HepG2 (cell line): ENCODE data around the gene CHIC2. TPM values are rescaled to one million over a fixed set of nuclear protein-coding genes. Genes with fewer than 3 reads are reported as not detected.
A peak's percentile ranks its signal among the peaks of the same experiment; 100 is the strongest.

Experiments
- ATAC-seq: fragments of 200-7000 bp; cut with Tn5 transposase; 3 replicates; pipeline ENCODE4 v1.9.1; 2020; ENCODE audit warnings: mild to moderate bottlenecking, moderate library complexity
- BruUV-seq: library from RNA; stranded (reverse); fragments of 400-500 nt; replicated peaks from 2 replicates; lab custom pipeline; 2021; lab: Mats Ljungman, UMichigan
- CTCF ChIA-PET: fragments of 300-600 bp; formaldehyde crosslinking; extraction: SDS; loops from one replicate; lab custom pipeline; 2021; ENCODE audit warnings: low total read pairs, inconsistent platforms, low intra/inter-chr PET ratio; lab: Yijun Ruan, JAX
- POLR2A ChIA-PET: fragments of 350-600 bp; sonication (Branson Sonifier 250); formaldehyde crosslinking; loops from one replicate; lab custom pipeline; 2020; ENCODE audit warnings: antibody characterized with exemption, inconsistent platforms; lab: Yijun Ruan, JAX
- DNase-seq: peaks from one replicate; pipeline ENCODE4 v3.0.0-alpha.2; 2015; ENCODE audit warnings: low spot score
- FAIRE-seq: peaks from 3 replicates; lab custom pipeline; 2011; peaks lifted over from hg19 to GRCh38; lab: Jason Lieb, UNC
- H2AFZ ChIP-seq: one replicate; pipeline ENCODE4 v1.6.1; 2011; ENCODE audit warnings: low read length, inconsistent platforms
- H3K27ac ChIP-seq: fragments of 300-600 bp; 3 replicates; pipeline ENCODE4 v1.8.0; 2011; ENCODE audit warnings: mixed run types, mild to moderate bottlenecking, mixed read lengths, low read length, inconsistent platforms; ENCODE audit not compliant: insufficient read depth; ENCODE audit errors: extremely low read length
- H3K27me3 ChIP-seq, 2 experiments: fragments of 200-600 bp in 1 of 2; 2 replicates in 1 of 2; 3 replicates in 1 of 2; pipeline versions ENCODE4 v1.6.0 to v1.8.0; 2011; ENCODE audit warnings: low read length in 2 of 2, mild to moderate bottlenecking in 2 of 2, moderate library complexity in 2 of 2, inconsistent platforms in 1 of 2; ENCODE audit not compliant: insufficient read depth in 2 of 2, control insufficient read depth in 1 of 2
- H3K36me3 ChIP-seq, 2 experiments: fragments of 200-600 bp in 1 of 2; replicated peaks in 1 of 2; 2 replicates in 1 of 2; 3 replicates in 1 of 2; pipeline versions ENCODE4 v1.5.1 to v1.8.0; 2011; ENCODE audit warnings: low read length in 2 of 2, inconsistent platforms in 1 of 2; ENCODE audit not compliant: insufficient read depth in 2 of 2, control insufficient read depth in 1 of 2
- H3K4me1 ChIP-seq: 2 replicates; pipeline ENCODE4 v1.5.1; 2012; ENCODE audit warnings: low read length, inconsistent platforms; ENCODE audit not compliant: insufficient read depth
- H3K4me2 ChIP-seq: 2 replicates; pipeline ENCODE4 v1.6.0; 2011; ENCODE audit warnings: low read depth, low read length, inconsistent platforms
- H3K4me3 ChIP-seq, 3 experiments: fragments of 200-600 bp in 1 of 3; sonication (generic), shearing (Covaris generic) in 1 of 3; replicated peaks in 1 of 3; 2 replicates each; pipeline ENCODE4 v1.5.1; 2011 to 2016; ENCODE audit warnings: low read length in 3 of 3, inconsistent platforms in 2 of 3, low read depth in 2 of 3, mild to moderate bottlenecking in 2 of 3, control low read depth in 1 of 3, mixed read lengths in 1 of 3; ENCODE audit not compliant: insufficient read depth in 1 of 3
- H3K79me2 ChIP-seq: one replicate; pipeline ENCODE4 v1.6.1; 2011; ENCODE audit warnings: low read length, inconsistent platforms; ENCODE audit not compliant: insufficient read depth
- H3K9ac ChIP-seq: 2 replicates; pipeline ENCODE4 v1.6.0; 2011; ENCODE audit warnings: mild to moderate bottlenecking, low read depth, low read length, inconsistent platforms; ENCODE audit not compliant: insufficient read depth
- H3K9me3 ChIP-seq: 2 replicates; pipeline ENCODE4 v1.5.1; 2012; ENCODE audit warnings: mild to moderate bottlenecking, low read length
- H4K20me1 ChIP-seq: 2 replicates; pipeline ENCODE4 v1.6.0; 2011; ENCODE audit warnings: inconsistent platforms, mild to moderate bottlenecking, low read length, moderate library complexity; ENCODE audit not compliant: insufficient read depth
- ASH2L ChIP-seq: fragments of 300-600, 200-600 bp; sonication (generic); IDR thresholded peaks from 2 replicates; pipeline ENCODE4 v1.7.0; 2017; ENCODE audit warnings: low read depth, mild to moderate bottlenecking, moderate library complexity, mixed read lengths, low read length; ENCODE audit not compliant: insufficient read length
- BCL6 ChIP-seq: IDR thresholded peaks from 2 replicates; pipeline ENCODE4 v1.6.1; 2016; ENCODE audit warnings: missing genetic modification reagents, missing compliant biosample characterization
- CSRNP2 ChIP-seq: sonication (generic); formaldehyde crosslinking; conservative IDR thresholded peaks from 2 replicates; pipeline ENCODE4 v1.8.0; 2022; ENCODE audit warnings: low read depth, missing genetic modification reagents
- FOXA3 ChIP-seq: IDR thresholded peaks from 2 replicates; pipeline ENCODE4 v1.6.1; 2016; ENCODE audit warnings: missing genetic modification reagents, missing compliant biosample characterization
- GFI1 ChIP-seq: sonication (generic); formaldehyde crosslinking; IDR thresholded peaks from 2 replicates; pipeline ENCODE4 v1.5.0; 2020; ENCODE audit warnings: missing genetic modification reagents, mild to moderate bottlenecking, borderline replicate concordance
- GZF1 ChIP-seq: sonication (generic); formaldehyde crosslinking; IDR thresholded peaks from 2 replicates; pipeline ENCODE4 v1.5.1; 2020; ENCODE audit warnings: mild to moderate bottlenecking, missing genetic modification reagents
- HHEX ChIP-seq: IDR thresholded peaks from 2 replicates; pipeline ENCODE4 v1.6.1; 2016; ENCODE audit warnings: control low read depth
- IRF1 ChIP-seq: sonication (generic); formaldehyde crosslinking; IDR thresholded peaks from 2 replicates; pipeline ENCODE4 v1.4.0; 2020; ENCODE audit warnings: low read depth, mild to moderate bottlenecking, missing genetic modification reagents
- MAX ChIP-seq: IDR thresholded peaks from 2 replicates; pipeline ENCODE4 v1.6.1; 2012; ENCODE audit warnings: inconsistent platforms
- MIXL1 ChIP-seq: IDR thresholded peaks from 2 replicates; pipeline ENCODE4 v1.6.1; 2016
- NCOR1 ChIP-seq: fragments of 200-600 bp; sonication (generic); IDR thresholded peaks from 2 replicates; pipeline ENCODE4 v1.7.0; 2017; ENCODE audit warnings: antibody characterized with exemption, low read length, borderline replicate concordance
- NR2F6 ChIP-seq, 2 experiments: IDR thresholded peaks; 2 replicates each; pipeline ENCODE4 v1.6.1; 2016; ENCODE audit warnings: antibody characterized with exemption in 1 of 2, mild to moderate bottlenecking in 1 of 2
- SMAD9 ChIP-seq: sonication (generic); formaldehyde crosslinking; IDR thresholded peaks from 2 replicates; pipeline ENCODE4 v1.5.1; 2020; ENCODE audit warnings: mild to moderate bottlenecking, missing genetic modification reagents
- TEAD3 ChIP-seq: optimal IDR thresholded peaks from 2 replicates; pipeline ENCODE3; 2016; ENCODE audit warnings: borderline replicate concordance
- ZNF124 ChIP-seq: sonication (generic); formaldehyde crosslinking; IDR thresholded peaks from 2 replicates; pipeline ENCODE4 v1.4.0; 2020; ENCODE audit warnings: missing genetic modification reagents
- ZNF160 ChIP-seq: sonication (generic); formaldehyde crosslinking; IDR thresholded peaks from 2 replicates; pipeline ENCODE4 v1.8.0; 2022; ENCODE audit warnings: mild to moderate bottlenecking, inconsistent platforms, missing genetic modification reagents
- ZNF20 ChIP-seq: sonication (generic); formaldehyde crosslinking; IDR thresholded peaks from 2 replicates; pipeline ENCODE4 v1.4.0; 2020; ENCODE audit warnings: mild to moderate bottlenecking, moderate library complexity, missing genetic modification reagents
- ZNF207 ChIP-seq: fragments of 450-650 bp; IDR thresholded peaks from 2 replicates; pipeline ENCODE4 v1.6.1; 2016; ENCODE audit warnings: antibody characterized with exemption, borderline replicate concordance
- ZNF558 ChIP-seq: sonication (generic); formaldehyde crosslinking; IDR thresholded peaks from 2 replicates; pipeline ENCODE4 v1.9.0; 2022; ENCODE audit warnings: mild to moderate bottlenecking, missing genetic modification reagents, borderline replicate concordance
- ZNF609 ChIP-seq: sonication (generic); formaldehyde crosslinking; IDR thresholded peaks from 2 replicates; pipeline ENCODE4 v1.4.0; 2020; ENCODE audit warnings: mild to moderate bottlenecking, missing genetic modification reagents, borderline replicate concordance
- WGBS: methylation state at CpG from one replicate; pipeline ENCODE4 v1.1.6; 2017; ENCODE audit warnings: low lambda C conversion rate; 5-methylcytosine and 5-hydroxymethylcytosine counted together
- in situ Hi-C: cut with HindIII; loops from 2 replicates; pipeline ENCODE4 v1.10.0; 2017; ENCODE audit warnings: low pct_unique_long_range_greater_than_20kb; ENCODE audit not compliant: extremely low pct_ligation_motif_present
- intact Hi-C: fragments of 100-400 bp; cut with micrococcal nuclease; formaldehyde crosslinking; loops from one replicate; pipeline ENCODE4 v1.10.0; 2022; ENCODE audit not compliant: unreplicated experiment
- polyA plus RNA-seq, 8 experiments: library from polyadenylated mRNA; depleted of rRNA in 3 of 8; stranded (reverse) in 7 of 8; unstranded in 1 of 8; fragments of >200 nt; fragmentation: Illumina TruSeq in 4 of 8; extraction: Trizol in 4 of 8; gene quantifications; 2 replicates each; pipeline versions ENCODE4 v1.2.1 to v1.2.3, GENCODE V29; 2011 to 2016; ENCODE audit warnings: low read depth in 4 of 8, missing spikeins in 1 of 8, mixed read lengths in 1 of 8; ENCODE audit not compliant: insufficient read depth in 1 of 8
- total RNA-seq, 5 experiments: library from RNA; depleted of rRNA; stranded (reverse); fragments of >200 nt; fragmentation: Illumina TruSeq; extraction: Trizol; gene quantifications; 2 replicates each; pipeline ENCODE4 v1.2.3, GENCODE V29; 2016; ENCODE audit warnings: low read depth in 1 of 5

The CHIC2 gene
- total and polyA plus RNA-seq, 2 of the 13 experiments (the other 11 are each of a cell fraction or from before 2014, with no cell fraction given), result 10.0 to 17.2 TPM

DNA sequence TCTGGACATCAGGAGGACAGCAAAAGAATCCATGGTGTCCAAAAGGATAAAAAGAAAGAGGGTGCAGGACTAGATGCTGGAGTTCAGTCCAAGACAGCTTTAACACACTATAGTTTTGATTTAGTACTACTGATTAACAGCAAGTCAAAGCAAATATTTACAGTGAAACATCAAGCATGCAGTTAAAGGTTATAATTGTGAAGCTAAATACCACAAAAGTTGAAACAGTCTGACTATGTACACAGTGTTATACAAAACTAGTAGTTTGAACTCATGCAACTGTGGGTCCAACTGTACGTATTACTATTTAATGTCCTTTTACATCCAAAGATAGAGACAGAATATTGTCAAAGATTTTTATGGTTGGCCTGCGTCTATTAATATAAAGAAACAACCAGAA lies 57.6 kb downstream of the CHIC2 start:
- ChIA-PET POLR2A (no interaction called here), CTCF (no interaction called here)
- peak; percentile 80 for DNase-seq
- no peaks in the 10 kb centered on the region for H3K9me3 ChIP-seq
- H3K79me2 ChIP-seq, result no peaks in the 10 kb centered on the region
- H3K4me3 ChIP-seq, result no peak overlapping the region
- peaks cover 12% of the 10 kb centered on the region; the same call in 1 of the 2 replicates for H4K20me1 ChIP-seq
- no peak overlapping the region for H3K9ac ChIP-seq
- peaks cover 0 to 4% of the 10 kb centered on the region in 2 experiments; a peak in 1 of 5 replicates for H3K36me3 ChIP-seq
- H3K27ac ChIP-seq, result peak overlapping the region; percentile 27
- peak; percentile 53 for FAIRE-seq
- 32% methylated on average over 2 of the region's 2 CpGs for WGBS
- H3K4me2 ChIP-seq, result 0 out of 2 replicates have a peak overlapping the region, but pooled peaks have one; percentile 13
- intact Hi-C loops, result no loop called here
- H2AFZ ChIP-seq, result no peak overlapping the region
- ATAC-seq, result peak; percentile 99
- peaks cover 31% of the 10 kb centered on the region for H3K4me1 ChIP-seq
- in situ Hi-C loops, result no loop called here
- no peaks in the 10 kb centered on the region for H3K27me3 ChIP-seq
- no TSS peak for BruUV-seq
- TF ChIP-seq ZNF20 (CRISPR knock-in tag) (no peak), ZNF558 (CRISPR knock-in tag) (no peak), GFI1 (peak; percentile 95), MAX (no peak), IRF1 (CRISPR knock-in tag) (no peak), HHEX (peak; percentile 77; the same call in 1 of the 2 replicates), FOXA3 (peak; percentile 88), BCL6 (CRISPR knock-in tag) (peak; percentile 48; the same call in 1 of the 2 replicates), ASH2L (peak; percentile 62), NR2F6 (IDR thresholded peaks at IDR 0.05) (peak; percentile 48), NR2F6 (CRISPR knock-in tag; IDR thresholded peaks at IDR 0.05) (peak; percentile 49), MIXL1 (CRISPR knock-in tag) (peak; percentile 81), ZNF124 (CRISPR knock-in tag) (no peak), CSRNP2 (CRISPR knock-in tag) (no peak), ZNF207 (no peak), GZF1 (CRISPR knock-in tag) (no peak), TEAD3 (CRISPR knock-in tag) (peak; percentile 60), ZNF609 (CRISPR knock-in tag) (peak; percentile 93), ZNF160 (CRISPR knock-in tag) (no peak), NCOR1 (peak; percentile 42; the same call in 1 of the 2 replicates), SMAD9 (no peak)
